Daoy (cell line): Measurements from ENCODE around the gene BBC3. TPM values are rescaled to one million over a fixed set of nuclear protein-coding genes. Genes with fewer than 3 reads are reported as not detected.
"Not testable (repeated sequence)": the region's sequence is repeated elsewhere in the genome, so short reads cannot be mapped to it uniquely, and the experiment has no call there.

ENCODE experiments used
- DNase-seq: peaks from one replicate; pipeline ENCODE4 v3.0.0-alpha.2; 2015; ENCODE audit warnings: low read depth
- total RNA-seq: library from RNA; depleted of rRNA; stranded (reverse); fragments of >200 nt; shearing (Covaris generic); gene quantifications from 2 replicates; pipeline ENCODE4 v1.2.3, GENCODE V29; 2014; rRNA removed

The BBC3 gene, protein sequence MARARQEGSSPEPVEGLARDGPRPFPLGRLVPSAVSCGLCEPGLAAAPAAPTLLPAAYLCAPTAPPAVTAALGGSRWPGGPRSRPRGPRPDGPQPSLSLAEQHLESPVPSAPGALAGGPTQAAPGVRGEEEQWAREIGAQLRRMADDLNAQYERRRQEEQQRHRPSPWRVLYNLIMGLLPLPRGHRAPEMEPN
- 0.86 and 2.2 TPM in 2 replicates for total RNA-seq

DNA sequence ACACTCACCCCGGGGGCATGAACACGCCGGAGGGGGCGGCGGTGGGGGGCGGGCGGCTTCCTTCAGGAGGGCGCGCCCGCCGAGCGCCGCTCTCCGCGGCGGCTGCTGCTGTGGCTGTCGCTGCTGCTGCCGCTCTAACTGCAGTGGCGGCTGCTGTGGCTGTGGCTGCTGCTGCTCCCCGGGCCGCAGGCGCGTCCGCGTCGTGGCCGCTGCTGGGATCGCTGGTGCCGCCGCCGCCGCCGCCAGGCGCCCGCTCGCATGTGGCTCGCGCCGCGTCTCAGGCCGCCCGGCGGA lies at the start of gene BBC3:
Gene BBC3, minus strand, starts transcription at position 279 of the 294 bp plus-strand sequence. CDS start 2,768 bp downstream, outside the sequence.
- DNase-seq = no peak

DNA sequence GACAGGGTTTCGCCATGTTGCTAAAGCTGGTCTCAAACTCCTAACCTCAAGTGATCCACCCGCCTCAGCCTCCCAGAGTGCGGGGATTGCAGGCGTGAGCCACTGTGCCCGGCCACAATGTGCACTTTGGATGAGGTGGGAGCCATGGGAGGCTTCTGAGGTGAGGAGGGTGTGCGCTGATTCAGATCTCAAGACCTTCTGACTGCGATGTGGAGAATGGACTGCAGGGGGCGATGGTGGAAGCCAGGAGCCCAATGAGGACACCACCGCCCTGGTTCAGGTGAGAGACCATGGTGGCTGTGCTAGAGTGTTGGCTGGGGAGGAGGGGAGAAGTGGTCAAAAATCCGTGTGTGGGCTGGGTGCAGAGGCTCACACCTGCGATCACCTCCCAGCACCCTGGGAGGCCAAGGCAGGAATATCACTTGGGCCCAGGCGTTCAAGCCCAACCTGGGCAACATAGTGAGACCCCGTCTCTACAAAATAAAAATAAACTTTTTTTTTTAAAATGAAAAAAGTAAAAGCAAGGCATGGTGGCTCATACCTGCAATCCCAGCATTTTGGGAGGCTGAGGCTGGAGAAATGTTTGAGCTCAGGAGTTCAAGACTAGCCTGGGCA lies 49.3 kb upstream of the BBC3 start:
- peak; percentile 62 for DNase-seq

DNA sequence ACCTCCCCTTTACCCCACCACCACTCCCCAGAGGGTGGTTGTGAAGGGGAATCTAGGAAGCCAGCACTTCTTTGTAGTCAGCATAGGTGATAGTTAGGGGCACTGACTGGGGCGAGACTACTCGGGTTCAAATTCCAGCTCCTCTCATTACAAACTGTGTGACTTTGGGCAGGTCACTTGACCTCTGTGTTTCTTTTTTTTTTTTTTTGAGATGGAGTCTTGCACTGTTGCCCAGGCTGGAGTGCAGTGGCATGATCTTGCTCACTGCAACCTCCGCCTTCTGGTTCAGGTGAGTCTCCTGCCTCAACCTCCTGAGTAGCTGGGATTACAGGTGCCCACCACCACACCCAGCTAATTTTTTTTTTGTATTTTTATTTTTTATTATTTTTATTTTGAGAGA lies 45.5 kb upstream of the BBC3 start:
- not testable (repeated sequence) for DNase-seq

DNA sequence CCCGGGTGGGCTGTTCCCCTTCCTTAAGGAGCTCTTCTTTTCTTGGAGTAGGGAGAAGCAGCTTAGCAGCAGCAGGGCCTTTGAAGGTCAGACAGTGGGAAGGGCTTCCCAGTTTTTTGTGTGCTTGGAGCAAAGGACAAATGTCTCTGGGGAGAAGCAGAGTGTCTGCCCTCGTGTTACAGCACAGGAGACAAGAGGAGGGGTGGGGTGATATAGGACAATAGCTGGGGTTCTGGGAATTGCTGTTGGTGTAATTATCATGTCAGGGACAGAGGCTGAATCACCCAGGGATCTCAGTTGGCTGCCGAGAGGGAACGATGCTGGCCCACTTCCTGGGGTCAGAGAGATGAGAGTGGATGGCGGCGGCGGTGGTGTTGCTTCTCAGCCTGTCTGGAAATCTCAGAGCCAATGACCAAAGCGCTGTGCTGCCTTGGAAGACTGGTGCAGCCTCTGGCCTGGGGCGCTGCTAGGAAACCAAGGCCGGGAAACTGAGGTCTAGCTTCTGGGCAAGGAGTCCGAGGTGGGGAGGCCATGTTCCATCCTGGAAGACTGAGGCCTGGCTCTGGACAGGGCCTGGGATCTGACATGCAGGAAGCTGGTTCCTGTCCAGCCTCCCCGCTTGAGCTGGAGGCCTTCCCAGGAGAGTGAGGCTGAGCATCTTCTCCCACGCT lies 44.9 kb upstream of the BBC3 start:
- peak; percentile 41 for DNase-seq

DNA sequence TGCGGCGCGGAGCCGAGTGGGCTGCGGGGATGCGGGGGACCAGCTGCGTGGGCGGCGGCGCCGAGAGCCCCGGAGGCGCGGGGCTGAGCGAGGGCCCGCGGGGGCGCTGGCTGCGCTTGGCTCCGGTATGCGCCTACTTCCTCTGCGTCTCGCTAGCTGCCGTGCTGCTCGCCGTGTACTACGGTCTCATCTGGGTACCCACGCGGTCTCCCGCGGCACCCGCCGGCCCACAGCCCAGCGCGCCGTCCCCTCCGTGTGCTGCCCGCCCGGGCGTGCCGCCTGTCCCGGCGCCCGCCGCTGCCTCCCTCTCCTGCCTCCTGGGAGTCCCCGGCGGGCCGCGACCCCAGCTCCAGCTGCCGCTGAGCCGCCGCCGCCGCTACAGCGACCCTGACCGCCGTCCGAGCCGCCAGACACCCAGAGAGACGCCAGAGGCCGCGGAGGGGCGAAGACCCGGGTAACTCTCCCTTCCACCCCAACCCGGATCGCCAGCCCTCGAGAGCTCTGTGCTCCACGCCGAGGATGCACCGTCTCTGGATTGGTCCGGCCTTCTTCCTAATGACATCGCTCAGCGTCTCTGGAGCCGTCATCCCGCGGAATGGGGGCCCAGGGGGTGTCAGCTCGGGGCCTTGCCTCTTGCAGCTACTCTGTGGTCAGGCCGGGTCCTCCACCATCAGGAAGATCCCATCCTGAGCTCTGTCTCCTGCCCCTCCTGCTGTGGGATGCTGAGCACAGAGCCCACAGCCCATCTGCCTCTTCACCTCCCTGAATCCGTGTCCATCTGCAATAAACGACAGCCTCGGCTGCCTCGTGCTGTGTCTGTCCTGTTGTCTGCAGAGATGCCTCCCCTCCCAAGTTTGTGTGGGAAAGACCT lies 44.1 kb upstream of the BBC3 start:
- no peak for DNase-seq

DNA sequence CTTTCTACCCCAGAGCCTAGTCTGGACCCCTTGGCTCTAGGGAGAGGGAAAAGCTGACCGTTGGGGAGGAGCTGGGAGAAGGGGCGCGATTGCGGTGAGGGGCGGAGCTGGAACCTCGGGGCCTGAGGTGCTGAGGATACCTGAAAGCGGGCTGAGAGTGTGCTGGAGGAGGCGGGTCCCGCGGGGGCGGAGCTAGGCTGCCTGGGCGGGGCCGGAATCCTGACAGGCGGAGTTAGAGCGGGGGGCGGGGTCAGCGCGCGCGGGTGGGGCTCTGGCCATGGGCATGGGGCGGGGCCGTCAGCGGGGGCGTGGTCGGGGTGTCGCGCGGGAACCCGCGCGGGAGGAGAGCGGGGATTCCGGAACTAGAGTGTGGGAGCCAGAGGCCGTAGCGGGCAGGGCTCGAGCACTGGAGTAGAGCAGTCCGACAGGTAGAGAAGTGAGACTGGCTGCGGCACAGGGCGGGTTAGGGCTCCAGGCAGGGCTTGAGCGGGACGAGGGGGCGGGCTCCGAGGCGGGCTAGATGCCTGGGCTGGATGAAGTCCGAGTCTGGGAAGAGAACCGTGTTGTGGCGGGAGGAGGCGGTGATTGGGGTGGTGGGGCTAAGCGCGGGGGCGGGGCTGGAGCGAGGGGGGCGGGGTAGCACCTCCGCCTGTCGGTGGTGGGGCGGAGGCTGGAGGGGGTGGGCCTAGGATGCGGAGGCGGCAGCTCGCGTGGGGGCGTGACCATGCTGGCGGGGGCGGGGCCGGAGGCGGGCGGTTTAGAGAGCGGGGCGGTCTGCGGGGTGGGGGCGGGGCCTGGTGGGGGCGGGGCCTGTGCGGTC lies 43.3 kb upstream of the BBC3 start, which contains the start of gene INAFM1:
Gene INAFM1, plus strand, starts transcription at position 815 of the 820 bp plus-strand sequence. CDS start 35 bp downstream, outside the sequence.
- DNase-seq = peak; percentile 96

DNA sequence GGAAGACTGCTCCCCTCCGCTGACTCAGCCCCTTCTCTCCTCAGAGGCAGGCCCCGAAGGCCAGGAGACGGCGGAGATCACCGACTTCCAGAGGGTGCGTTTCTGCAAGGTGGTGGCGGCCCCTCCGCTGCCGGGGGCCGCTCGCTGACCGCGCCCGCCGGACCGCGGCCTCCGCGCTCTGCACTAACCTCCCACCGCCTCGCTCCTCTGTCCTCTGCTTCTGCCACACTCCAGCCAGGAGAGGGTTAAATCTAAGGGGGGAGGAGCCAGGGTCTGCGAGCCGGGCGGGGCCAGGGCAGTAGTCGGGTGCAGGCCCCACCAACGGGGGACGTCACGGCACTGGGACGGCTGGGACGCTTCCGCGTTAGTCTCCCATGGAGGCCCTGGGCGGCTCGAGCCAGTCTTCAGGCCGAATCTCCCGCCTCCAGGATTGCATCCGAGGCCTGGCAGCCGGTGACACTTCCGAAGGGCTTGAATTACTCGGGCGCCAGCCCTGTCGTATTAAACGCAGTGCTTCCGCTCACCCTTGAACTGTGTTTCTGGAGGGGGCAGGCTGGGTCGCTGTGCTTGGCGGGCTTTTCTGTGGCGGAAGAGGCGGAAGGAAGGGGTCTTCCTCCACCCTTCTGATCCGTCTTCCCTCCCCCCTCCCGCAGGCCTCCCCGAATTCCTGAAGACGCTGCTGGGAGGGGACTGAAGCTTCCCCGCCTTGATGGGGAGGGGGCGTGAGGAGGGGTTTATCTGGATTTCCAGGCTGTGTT lies 42.5 kb upstream of the BBC3 start:
- DNase-seq = peak; percentile 94

DNA sequence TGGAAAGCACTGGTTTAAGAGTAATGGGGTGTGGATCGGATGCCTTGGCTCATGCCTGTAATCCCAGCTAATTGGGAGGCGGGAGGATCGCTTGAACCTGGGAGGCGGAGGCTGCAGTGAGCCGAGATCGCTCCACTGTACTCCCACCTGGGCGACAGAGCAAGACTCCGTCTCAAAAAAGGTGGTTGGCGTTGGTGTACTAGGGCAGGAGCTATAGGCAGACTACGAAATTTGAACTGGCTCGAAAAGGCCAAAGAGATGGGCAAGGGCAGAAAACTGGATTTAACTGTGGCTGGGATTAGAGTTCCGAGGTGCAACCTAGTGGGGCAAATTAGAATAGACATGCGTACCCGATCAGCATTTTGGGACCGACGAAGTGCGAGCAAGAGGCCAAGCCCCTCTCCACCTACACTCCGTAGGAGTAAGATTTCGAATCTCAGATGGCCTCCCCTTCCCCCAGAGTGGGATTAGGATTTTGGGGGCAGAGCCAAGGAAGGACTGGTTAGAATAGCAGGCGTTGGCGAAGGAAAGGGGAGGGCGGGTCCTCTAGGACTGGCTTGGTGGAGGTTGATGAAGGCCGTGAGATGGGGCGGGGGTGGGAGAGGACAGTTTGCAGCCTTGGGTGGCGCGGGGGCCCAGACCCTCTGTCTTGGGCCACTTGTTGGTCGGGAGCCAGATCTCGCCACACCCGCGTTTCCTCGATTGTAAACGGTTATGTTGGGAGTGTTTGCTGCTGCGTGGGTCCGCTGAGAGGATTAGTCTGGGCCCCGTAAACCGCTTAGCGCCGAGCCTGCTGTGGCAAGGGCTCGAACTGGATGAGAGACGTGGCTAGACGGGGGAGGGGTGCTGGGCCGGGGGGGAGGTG lies 41.7 kb upstream of the BBC3 start:
- no peak for DNase-seq

DNA sequence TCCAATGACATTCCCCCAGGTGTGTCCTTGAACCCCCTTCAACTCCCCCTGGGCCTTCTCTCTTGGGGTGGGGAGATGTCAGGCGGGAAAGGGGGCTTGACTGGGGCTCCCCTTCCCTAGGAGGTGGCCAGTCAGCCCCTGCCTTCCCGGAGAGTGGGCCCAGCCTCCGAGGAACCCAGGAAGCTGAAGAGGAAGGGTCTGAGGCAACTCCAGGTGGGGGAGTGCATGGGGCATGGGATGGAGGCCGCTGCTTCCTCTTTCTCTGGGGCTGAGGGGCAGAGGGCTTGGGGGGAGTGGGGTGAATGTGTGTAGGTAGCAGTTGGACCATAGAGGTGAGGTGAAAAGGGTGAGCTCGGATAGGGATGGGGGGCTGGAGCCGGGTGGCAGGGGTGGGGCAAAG lies 41.0 kb upstream of the BBC3 start:
- DNase-seq = no peak

DNA sequence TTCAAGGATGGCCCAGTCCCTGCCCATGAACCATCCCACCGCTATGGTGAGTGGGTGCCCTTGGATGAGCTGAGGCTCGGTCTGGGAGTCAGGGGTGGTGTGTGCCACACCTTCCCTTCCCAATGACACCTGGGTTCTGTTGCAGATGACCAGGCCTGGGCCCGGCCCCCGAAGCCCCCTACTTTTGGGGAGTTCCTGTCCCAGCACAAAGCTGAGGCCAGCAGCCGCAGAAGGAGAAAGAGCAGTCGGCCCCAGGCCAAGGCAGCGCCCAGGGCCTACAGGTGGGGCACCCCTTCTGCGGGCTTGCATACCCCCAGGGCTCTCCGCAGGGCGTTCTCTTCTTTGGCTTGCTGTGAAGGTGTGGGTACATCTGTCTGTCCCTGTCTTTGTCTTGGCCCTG lies 39.4 kb upstream of the BBC3 start:
- no peak for DNase-seq

DNA sequence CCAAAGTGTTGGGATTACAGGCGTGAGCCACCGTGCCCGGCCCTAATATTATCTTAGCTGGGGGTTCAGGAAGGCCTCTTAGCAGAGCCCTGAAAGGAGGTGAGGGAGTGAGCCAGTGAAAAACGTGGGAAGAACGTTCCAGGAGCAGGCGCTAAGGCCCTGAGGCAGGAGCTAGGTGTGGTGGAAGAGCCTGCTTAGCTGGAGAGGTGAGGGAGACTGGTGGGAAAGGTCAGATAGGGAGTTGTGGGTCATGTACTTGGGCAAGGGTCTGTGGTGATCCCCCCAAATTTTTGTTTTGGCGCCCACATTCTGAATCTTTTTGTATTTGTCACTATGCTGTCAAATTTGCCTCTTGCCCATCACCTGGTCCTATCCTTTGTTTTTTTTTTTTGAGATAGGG lies 38.6 kb upstream of the BBC3 start:
- DNase-seq = no peak

DNA sequence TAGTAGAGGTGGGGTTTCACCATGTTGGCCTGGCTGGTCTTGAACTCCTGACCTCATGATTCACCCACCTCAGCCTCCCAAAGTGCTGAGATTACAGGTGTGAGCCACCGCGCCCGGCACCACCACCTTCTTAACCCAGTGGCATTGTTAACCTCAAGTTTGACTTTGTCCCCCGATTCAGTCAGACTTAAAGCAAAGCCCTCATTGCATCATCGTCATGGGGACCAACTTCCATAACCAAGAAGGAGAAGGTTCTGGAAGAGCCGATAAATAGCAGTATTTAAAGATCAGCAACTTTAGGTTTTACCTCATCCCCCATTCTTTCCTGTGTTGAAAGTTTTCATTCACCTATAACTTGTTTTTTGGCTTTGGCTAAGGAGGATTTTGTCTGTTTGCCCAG lies 37.0 kb upstream of the BBC3 start:
- no peak for DNase-seq

DNA sequence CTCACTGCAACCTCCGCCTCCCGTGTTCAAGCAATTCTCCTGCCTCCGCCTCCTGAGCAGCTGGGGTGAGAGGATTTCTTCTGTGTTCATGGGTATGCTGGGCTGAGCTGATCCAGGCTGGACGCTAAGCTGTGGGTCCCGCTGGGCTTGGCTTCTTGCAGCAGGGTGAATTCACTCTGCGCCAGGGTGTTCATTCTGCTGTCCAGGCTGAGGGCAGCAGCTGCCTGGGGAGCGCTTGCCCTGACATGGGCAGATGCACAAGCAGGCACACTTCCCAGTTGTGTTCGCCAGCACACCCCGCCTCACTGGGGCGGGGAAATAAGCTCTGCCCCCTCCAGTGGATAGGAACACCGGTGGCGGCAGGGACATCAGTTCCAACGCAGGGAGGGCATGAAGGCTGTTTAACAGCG lies 36.4 kb upstream of the BBC3 start:
- DNase-seq = no peak

DNA sequence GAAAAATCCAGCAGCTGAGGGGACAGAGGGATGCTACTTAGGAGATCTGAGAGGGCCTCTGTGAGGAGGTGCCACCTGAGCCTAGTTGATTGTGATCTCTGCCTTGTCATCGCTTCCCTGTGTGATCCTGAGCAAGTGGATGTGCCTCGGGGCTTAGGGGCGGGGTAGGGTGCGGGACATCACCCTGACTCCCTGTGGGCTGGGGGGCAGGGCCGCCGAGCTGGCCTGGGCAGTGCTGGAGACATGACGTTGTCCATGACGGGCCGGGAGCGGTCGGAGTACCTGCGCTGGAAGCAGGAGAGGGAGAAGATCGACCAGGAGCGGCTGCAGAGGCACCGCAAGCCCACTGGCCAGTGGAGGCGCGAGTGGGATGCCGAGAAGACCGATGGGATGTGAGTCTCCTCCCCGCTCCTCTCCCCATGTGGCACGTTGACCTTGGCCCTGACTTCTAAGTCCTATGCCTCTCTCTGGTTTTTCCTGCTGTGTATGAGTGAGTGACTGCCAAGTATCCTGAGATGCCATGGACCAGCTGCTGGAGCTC lies 35.5 kb upstream of the BBC3 start:
- DNase-seq = no peak

DNA sequence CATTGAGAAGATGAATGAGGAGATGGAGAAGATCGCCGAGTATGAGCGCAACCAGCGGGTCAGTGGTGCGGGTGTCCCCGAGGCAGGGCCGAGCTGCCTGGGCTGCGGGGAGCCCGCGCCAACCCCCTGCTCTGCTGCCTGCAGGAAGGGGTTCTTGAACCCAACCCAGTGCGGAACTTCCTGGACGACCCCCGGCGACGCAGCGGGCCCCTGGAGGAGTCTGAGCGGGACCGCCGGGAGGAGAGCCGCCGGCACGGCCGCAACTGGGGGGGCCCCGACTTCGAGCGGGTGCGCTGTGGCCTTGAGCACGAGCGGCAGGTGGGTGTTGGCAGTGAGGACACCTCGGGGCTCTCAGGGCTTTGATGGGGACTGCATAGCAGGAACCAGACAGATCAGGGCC lies 33.6 kb upstream of the BBC3 start:
- no peak for DNase-seq

DNA sequence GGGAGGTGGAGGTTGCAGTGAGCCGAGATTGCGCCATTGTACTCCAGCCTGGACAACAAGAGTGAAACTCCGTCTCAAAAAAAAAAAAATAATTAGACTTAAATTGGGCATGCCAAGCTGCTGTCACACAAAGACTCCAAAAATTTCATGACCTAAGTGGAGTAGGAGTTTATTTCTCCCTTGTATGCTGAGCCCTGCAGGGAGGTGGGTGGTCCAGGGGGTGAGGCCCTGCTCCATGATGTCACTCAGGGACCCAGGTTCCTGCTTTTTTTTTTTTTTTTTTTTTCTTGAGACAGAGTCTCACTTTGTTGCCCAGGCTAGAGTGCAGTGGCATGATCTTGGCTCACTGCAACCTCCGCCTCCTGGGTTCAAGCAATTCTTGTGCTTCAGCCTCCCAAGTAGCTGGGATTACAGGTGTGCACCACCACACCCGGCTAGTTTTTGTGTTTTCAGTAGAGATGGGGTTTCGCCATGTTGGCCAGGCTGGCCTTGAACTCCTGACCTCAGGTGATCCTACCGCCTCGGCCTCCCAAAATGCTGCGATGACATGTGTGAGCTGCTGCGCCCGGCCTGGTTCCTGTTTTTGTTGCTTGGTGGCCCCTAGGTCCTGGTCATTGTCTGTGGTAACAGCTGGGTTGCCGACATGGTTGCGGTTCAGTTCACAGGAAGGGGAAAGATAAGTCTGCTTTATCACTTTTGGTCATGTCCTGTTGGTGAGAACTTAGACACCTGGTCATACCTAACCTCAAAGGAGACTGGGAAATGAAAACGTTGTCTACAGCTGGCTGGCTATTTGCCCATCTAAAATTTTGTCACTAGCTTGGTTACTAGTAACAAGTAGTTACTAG lies 31.2 kb upstream of the BBC3 start:
- DNase-seq = not testable (repeated sequence)

DNA sequence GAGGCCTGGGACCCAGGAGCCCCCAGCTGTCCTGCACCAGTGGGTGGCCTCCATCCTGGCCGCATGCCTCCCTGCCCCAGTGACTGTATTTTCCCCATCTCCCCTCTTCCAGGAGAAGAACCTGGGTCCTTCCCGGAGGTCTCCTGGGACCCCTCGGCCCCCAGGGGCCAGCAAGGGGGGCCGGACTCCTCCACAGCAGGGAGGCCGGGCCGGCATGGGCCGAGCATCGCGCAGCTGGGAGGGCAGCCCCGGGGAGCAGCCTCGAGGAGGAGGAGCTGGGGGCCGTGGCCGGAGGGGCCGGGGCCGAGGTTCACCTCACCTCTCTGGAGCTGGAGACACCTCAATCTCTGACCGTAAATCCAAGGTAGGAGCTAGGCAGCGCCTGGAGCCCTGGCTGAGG lies 29.5 kb upstream of the BBC3 start:
- no peak for DNase-seq

DNA sequence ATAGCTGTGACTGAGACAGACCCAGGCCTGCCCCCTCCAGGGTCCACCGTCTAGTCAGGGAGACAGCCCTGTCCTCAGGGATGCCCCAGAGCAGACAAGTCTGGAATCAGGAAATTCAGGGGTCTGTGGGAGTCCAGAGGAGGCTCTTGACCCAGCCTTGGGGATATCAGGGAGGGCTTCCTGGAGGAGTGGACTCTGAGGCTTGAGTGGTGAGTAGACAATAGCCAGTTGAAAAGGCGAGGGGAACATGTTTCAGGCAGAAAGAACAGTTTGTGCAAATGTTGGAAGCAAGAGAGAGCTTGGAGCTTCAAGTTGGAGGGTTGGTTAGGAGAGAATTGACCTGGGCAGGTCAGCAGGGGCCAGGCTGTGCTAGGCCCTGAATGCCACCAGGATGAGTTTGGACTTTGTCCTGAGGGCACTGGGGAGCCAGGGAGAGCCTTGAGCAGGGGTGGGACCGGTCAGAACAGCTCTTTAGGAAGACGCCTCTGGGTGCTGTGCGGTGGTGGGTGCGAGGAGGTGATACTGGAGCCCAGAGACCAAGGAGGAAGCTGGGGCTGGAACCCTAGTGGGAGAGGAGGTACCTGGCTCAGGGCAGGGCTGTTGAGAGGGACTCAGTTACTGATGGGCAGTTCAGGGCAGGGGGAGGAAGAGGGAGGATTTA lies 28.0 kb upstream of the BBC3 start:
- no peak for DNase-seq
